ENCODE data around the gene KRT27. TPM values are rescaled to one million over a fixed set of nuclear protein-coding genes. Genes with fewer than 3 reads are reported as not detected.

KRT27 gene
- total and polyA plus RNA-seq, 9 of the 15 experiments (the other 6 are each of a cell fraction or from before 2014, with no cell fraction given) = 0.10 TPM; not detected in 8

DNA sequence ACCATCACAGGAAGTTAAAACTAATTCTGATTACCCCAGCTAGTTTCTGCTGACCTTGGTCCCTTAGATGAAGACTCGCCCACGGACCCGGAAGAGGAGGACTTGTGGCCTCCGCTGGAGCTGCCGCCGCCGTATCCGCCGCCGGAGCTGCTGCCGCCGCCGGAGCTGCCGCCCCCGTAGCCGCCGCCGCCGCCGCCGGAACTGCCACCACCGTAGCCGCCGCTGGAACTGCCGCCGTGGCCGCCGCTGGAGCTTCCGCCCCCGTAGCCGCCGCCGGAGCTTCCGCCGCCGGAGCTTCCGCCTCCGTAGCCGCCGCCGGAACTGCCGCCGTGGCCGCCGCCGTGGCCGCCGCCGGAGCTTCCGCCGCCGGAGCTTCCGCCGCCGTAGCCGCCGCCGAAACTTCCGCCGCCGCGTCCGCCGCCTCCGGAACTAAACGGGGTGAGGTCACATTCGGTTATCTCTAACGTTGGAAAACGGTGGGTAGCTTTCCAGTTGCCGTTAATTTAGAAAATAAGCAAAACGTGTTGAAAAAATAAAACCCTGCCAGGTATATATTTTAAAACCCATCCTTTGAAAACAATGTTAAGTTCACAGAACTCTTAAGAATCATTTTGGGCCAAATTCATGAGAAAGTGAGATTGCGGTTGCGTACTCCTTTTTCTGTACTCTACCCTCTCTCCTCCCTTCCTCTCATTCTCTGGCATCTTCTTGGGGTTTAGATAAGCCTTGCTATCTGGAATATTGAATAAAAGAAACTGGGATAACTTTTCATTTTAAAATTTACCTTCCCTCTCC is 36.6 kb upstream of the KRT27 start (continued):
- TF ChIP-seq CAMTA2 (CRISPR knock-in tag; conservative IDR thresholded peaks at IDR 0.05) = no peak; the same call in 1 of the 2 replicates
- TF ChIP-seq PHB2 (IDR thresholded peaks at IDR 0.05; ENCODE audit: low read depth) = no peak
- peak; percentile 87 for TF ChIP-seq POLR2H (tag; IDR thresholded peaks at IDR 0.05; ENCODE audit: low read depth)
- peak; percentile 41; the same call in 1 of the 2 replicates for TF ChIP-seq KLF6 (CRISPR knock-in tag; IDR thresholded peaks at IDR 0.05; ENCODE audit: borderline replicate concordance)
- peak; percentile 76; the same call in 1 of the 2 replicates for TF ChIP-seq GTF2E2 (tag; IDR thresholded peaks at IDR 0.05)
- no peak for TF ChIP-seq SAFB2 (IDR thresholded peaks at IDR 0.05; ENCODE audit: borderline replicate concordance, low read depth, low read length, severe bottlenecking)
- TF ChIP-seq ZNF778 (CRISPR knock-in tag; IDR thresholded peaks at IDR 0.05) = no peak
- TF ChIP-seq CBFB (CRISPR knock-in tag; IDR thresholded peaks at IDR 0.05) = no peak
- peak in 2 of 3 experiments; percentile 26 to 28 for TF ChIP-seq YY1 (IDR thresholded peaks at IDR 0.05; ENCODE audit: borderline replicate concordance in 1 of 3, control insufficient read depth in 1 of 3, extremely low read depth in 1 of 3, insufficient read depth in 3 of 3, insufficient read length in 1 of 3, insufficient replicate concordance in 2 of 3, low read depth in 1 of 3, low read length in 2 of 3)
- peak; percentile 44; the same call in 1 of the 2 replicates for TF ChIP-seq ZFP30 (CRISPR knock-in tag; IDR thresholded peaks at IDR 0.05; ENCODE audit: borderline replicate concordance)
- TF ChIP-seq GABPB1 (CRISPR knock-in tag; IDR thresholded peaks at IDR 0.05) = peak; percentile 58; the same call in 1 of the 2 replicates
- TF ChIP-seq, protein P1, sequence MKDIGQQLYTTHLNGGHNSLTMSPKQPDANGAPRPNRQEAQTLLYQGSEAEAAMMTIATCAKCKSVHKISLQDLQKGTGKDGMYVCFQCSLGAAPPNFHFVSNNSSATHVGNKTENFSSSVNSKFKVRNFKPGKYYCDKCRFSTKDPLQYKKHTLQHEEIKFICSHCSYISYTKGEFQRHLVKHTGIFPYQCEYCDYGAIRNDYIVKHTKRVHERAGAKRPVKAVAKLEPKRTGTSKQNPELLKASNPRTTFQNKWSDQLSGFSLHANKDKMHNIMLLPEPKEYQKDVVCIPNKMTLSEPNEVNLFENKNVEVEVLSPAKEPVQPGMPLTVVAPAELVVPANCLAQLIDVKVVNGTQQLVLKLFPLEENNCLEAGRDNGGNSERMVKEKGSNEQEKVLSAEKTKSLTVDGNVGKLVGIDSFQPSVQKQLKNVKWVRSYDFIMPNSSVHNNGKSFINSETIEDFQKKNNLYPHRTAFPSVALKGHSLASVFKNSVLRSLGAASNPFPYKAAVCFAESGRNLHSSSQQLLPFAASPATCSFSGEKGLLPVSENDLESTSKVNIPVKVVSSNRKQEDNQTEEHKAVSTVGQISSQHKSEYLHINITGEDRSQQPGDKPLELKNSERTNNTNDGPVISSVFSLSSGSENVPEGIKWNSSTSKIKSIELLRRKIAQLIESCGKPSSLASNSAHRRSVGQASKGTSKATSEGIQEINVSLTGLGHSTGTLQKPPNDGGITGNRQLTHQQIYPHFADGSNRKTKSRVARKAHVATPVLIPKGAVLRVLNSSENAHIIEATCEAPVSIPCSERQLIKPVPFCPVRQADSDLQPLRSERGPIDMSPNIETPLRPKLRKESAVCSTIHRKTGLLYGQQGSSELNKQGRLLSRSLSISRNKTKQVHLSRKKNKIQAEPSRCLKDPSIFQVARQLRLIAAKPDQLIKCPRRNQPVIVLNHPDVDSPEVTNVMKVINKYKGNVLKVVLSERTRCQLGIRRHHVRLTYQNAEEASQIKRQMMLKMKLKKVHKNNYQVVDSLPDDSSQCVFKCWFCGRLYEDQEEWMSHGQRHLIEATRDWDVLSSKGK (CRISPR knock-in tag; IDR thresholded peaks at IDR 0.05) = no peak
- TF ChIP-seq GATA2 (CRISPR knock-in tag; IDR thresholded peaks at IDR 0.05) = no peak
- TF ChIP-seq, protein P2, sequence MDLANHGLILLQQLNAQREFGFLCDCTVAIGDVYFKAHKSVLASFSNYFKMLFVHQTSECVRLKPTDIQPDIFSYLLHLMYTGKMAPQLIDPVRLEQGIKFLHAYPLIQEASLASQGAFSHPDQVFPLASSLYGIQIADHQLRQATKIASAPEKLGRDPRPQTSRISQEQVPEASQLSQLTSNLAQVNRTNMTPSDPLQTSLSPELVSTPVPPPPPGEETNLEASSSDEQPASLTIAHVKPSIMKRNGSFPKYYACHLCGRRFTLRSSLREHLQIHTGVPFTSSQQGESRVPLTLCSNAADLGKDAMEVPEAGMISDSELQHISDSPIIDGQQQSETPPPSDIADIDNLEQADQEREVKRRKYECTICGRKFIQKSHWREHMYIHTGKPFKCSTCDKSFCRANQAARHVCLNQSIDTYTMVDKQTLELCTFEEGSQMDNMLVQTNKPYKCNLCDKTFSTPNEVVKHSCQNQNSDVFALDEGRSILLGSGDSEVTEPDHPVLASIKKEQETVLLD (IDR thresholded peaks at IDR 0.05) = peak; percentile 34; the same call in 1 of the 2 replicates
- 0 out of 2 replicates have a peak, but pooled peaks have one; percentile 35 for TF ChIP-seq TOE1 (IDR thresholded peaks at IDR 0.05; ENCODE audit: borderline replicate concordance)
- no peak for TF ChIP-seq TOE1 (CRISPR knock-in tag; IDR thresholded peaks at IDR 0.05; ENCODE audit: borderline replicate concordance, low read depth)
- TF ChIP-seq POLR2B (IDR thresholded peaks at IDR 0.05; ENCODE audit: low read depth, partially characterized antibody) = peak; percentile 83
- no peak for TF ChIP-seq TFAM (CRISPR knock-in tag; conservative IDR thresholded peaks at IDR 0.05)
- peak; percentile 83 for TF ChIP-seq CHD1 (IDR thresholded peaks at IDR 0.05; ENCODE audit: low read length)
- TF ChIP-seq SRSF3 (IDR thresholded peaks at IDR 0.05; ENCODE audit: insufficient read depth, low read length) = no peak
- TF ChIP-seq ZNF311 (CRISPR knock-in tag; IDR thresholded peaks at IDR 0.05) = no peak
- TF ChIP-seq TEAD1 (CRISPR knock-in tag; IDR thresholded peaks at IDR 0.05) = 0 out of 4 replicates have a peak, but pooled peaks of 1 of the 2 experiments have one; percentile 21
- 0 out of 2 replicates have a peak, but pooled peaks have one; percentile 8 for TF ChIP-seq NCOA6 (IDR thresholded peaks at IDR 0.05)

Measured in K562 (cell line).